ENCODE data around the gene DNAAF5.

DNA sequence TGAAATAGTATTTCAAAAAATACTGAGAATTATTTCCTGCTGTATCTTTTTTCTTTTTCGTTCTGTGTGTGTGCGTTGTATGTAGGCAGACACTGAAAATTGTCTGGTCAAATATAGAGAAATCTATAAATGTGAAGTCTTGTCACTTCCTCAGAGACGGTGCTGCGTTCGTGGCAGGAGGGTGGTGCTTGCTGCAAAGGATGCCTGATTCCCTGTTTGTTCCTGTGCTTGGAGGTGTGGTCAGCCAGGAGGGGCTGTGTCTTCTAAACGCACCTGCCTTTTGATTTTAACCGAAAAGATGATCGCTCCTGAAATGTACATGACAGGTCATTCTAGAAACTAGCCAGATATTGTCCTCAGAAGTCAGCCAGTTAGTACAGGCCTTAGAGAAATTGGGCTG, 33.1 kb downstream of the DNAAF5 start:
- TF ChIP-seq CTCF (conservative IDR thresholded peaks at IDR 0.05; ENCODE audit: low read length) (no peak), EZH2phosphoT487 (IDR thresholded peaks at IDR 0.05; ENCODE audit: borderline replicate concordance) (no peak)
